Brain microvascular endothelial cell (primary cell): ENCODE results near the gene CPXM2.

Source experiments
- DNase-seq: peaks from one replicate; pipeline ENCODE4 v3.0.0-alpha.2; 2020
- H3K27ac ChIP-seq: fragments of 250-450 bp; sonication (Bioruptor Pico); 2 replicates; pipeline ENCODE4 v1.5.1; 2020; ENCODE audit warnings: mild to moderate bottlenecking, moderate library complexity
- H3K27me3 ChIP-seq: fragments of 250-450 bp; sonication (Bioruptor Pico); replicated peaks from 2 replicates; pipeline ENCODE4 v1.5.1; 2020; ENCODE audit warnings: mild to moderate bottlenecking
- H3K36me3 ChIP-seq: fragments of 250-450 bp; sonication (Bioruptor Pico); replicated peaks from 2 replicates; pipeline ENCODE4 v1.5.1; 2020; ENCODE audit warnings: mild to moderate bottlenecking
- H3K4me3 ChIP-seq: 2 replicates; pipeline ENCODE4 v1.5.1; 2011; ENCODE audit warnings: low read depth, mild to moderate bottlenecking, control low read depth, low read length, moderate library complexity
- in situ Hi-C: cut with HindIII; loops from 2 replicates; pipeline ENCODE4 v1.10.0; 2017; ENCODE audit warnings: low sequenced_read_pairs, low pct_ligation_motif_present
- TF ChIP-seq, protein P1 (sequence below): IDR thresholded peaks from 2 replicates; pipeline ENCODE4 v1.5.1; 2011; ENCODE audit warnings: low read depth, mild to moderate bottlenecking, moderate library complexity, low read length, control low read depth, inconsistent platforms; ENCODE audit errors: missing control alignments

The CPXM2 gene

DNA sequence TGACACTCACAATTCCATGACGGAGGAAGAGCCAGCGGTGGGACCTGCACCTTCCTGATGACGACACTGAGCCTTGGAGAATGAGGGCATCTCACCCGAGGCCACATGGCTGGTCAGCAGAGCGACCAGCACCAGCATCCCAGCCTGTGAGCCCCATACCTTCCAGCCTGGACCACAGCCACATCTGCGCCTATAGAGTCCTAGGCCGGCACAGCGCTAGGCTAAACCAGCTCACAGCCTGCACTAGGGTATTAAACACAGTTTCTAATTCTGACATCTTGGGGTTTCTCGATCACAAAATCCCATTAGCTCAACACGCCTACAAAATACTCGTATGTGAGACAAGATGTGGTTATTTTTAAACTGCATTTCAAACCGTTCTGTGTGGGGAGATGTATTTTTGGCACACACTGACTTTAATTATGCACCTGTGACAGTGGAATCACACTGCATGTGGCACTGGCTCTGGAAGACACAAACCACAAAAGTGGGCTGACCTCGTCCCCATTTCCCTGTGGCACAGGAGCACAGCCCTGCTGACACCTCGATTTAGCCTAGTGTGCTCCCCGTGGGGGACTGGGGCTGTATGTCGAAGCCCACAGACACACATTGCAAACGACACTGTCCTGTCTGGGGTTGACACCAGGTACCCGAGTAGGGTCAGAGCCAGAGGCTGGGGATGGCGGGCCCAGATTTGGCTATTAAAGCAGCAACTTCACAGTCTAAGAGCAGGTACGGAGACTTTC is 32.5 kb downstream of the CPXM2 start:
- no peaks in the 10 kb centered on the region for H3K27me3 ChIP-seq
- no peak overlapping the region for H3K27ac ChIP-seq
- no peak overlapping the region for H3K4me3 ChIP-seq
- no peak for DNase-seq
- TF ChIP-seq, protein P1, sequence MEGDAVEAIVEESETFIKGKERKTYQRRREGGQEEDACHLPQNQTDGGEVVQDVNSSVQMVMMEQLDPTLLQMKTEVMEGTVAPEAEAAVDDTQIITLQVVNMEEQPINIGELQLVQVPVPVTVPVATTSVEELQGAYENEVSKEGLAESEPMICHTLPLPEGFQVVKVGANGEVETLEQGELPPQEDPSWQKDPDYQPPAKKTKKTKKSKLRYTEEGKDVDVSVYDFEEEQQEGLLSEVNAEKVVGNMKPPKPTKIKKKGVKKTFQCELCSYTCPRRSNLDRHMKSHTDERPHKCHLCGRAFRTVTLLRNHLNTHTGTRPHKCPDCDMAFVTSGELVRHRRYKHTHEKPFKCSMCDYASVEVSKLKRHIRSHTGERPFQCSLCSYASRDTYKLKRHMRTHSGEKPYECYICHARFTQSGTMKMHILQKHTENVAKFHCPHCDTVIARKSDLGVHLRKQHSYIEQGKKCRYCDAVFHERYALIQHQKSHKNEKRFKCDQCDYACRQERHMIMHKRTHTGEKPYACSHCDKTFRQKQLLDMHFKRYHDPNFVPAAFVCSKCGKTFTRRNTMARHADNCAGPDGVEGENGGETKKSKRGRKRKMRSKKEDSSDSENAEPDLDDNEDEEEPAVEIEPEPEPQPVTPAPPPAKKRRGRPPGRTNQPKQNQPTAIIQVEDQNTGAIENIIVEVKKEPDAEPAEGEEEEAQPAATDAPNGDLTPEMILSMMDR: no peak
- H3K36me3 ChIP-seq: no peaks in the 10 kb centered on the region
- in situ Hi-C loops: no loop called here

DNA sequence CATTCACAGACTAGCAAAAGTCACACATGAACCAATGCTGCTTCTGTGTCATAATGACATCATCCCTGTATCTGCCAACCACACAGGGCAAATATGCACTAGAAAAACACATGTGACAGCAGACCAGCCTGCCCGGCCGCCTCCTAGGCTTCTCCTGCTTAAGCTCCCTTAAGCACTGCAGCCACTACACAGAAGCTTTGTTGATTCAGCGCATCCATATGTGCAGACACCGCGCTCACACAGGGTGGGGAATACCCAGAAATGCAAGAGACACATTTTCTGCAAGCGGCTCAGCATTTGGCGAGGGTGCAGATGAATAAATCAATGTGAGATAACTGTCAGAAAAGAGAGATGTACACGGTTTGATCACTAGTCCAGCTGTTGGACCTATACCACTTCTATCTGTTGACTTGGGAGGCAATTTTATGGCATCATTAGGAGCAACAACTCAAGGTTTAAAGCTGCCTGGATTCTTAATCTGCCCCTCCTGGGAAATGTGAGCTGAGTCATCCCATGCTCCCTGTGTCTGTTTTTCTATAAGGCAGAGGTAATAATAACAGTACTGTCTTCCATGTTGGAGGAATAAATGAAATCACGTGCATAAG is 33.4 kb downstream of the CPXM2 start:
- no peak overlapping the region for H3K27ac ChIP-seq
- in situ Hi-C loops: no loop called here
- peak; percentile 1 for DNase-seq

DNA sequence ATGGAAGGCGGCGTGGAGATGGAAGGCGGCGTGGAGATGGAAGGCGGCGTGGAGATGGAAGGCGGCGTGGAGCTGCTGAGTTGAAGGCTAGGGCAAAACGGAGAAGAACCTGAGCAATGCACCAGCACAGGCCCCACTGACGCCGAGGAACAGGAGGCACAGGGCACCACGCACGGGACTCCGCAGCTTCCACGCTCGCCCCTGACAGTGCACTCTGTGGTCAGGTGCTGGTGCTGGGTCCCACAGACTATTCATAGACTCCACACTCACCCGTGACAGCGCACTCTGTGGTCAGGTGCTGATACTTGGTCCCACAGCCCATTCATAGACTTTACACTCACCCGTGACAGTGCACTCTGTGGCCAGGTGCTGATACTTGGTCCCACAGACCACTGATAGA is 34.0 kb downstream of the CPXM2 start:
- TF ChIP-seq, protein P1: no peak
- DNase-seq: no peak
- H3K27ac ChIP-seq: no peak overlapping the region
- in situ Hi-C loops: no loop called here
- H3K36me3 ChIP-seq: no peaks in the 10 kb centered on the region
- H3K4me3 ChIP-seq: no peak overlapping the region
- no peaks in the 10 kb centered on the region for H3K27me3 ChIP-seq

More for the DNA sequence above, 33.4 kb downstream of the CPXM2 start:
- no peaks in the 10 kb centered on the region for H3K36me3 ChIP-seq
- TF ChIP-seq, protein P1: no peak
- H3K4me3 ChIP-seq: no peak overlapping the region
- H3K27me3 ChIP-seq: no peaks in the 10 kb centered on the region

DNA sequence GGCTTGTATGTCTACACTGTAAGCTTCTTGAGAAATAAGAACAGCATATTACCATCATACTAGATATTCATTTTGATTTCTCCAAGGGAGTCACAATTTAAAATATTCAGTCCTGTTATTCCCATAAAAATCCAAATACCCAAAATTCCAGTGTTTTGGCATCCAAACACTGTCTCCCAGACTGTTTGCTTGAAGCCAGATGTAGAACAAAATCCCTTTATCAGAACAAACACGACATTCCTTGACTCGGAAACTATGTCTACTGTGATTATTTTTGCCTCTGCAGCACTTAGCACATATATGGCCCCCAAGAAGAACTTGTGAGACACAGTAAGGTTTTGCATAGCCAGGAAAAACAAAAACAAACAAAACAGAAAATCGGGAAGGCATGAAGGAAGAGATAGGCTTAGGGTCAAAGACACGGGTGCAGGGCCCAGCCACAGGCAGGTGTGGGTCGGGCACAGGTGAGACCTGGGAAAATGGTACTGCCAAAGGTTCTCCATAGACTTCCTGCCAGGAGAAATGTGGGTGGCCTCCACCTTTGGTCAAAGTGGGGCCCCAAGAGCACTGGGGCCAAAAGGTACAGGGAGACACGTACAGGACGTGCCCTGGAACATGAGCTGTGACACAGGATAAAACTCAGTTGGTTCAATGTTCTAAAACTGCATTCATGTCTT is 36.5 kb downstream of the CPXM2 start:
- no peak for DNase-seq
- H3K36me3 ChIP-seq: no peaks in the 10 kb centered on the region
- no peak overlapping the region for H3K4me3 ChIP-seq
- no peaks in the 10 kb centered on the region for H3K27me3 ChIP-seq
- H3K27ac ChIP-seq: no peak overlapping the region
- TF ChIP-seq, protein P1: no peak
- in situ Hi-C loops: no loop called here

DNA sequence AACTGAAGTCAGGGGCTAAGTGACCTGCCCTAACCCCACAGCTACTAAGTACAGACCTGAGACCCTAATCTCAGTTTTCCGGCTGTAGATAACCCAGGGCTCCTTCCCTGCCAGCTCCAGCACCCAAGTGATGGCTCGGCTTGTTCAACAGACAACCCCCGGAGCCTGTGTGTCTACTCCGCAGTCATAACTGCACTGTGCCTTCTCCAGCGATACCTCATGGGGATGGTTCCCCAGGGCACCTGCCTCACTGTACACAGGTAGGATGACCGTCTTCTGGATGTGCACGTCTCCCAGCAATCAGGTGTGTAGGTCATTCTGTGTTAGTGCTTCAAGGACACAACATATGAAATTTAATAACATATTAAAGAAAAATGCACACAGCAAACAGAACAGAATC is 37.1 kb downstream of the CPXM2 start:
- Histone ChIP-seq H3K36me3 (no peaks in the 10 kb centered on the region), H3K27me3 (no peaks in the 10 kb centered on the region), H3K27ac (no peak overlapping the region), H3K4me3 (no peak overlapping the region)
- in situ Hi-C loops: no loop called here
- TF ChIP-seq, protein P1: no peak
- no peak for DNase-seq
